Raji (cell line): ENCODE data around the gene ELP4.

ENCODE experiments used
- POLR2A ChIP-seq: IDR thresholded peaks from 2 replicates; pipeline ENCODE4 v1.6.1; 2011; ENCODE audit warnings: low read depth, low read length, control low read depth; ENCODE audit not compliant: insufficient read depth

The ELP4 gene

GRCh38 chr11:31797190-31798056, 287.9 kb downstream of the ELP4 start:
- TF ChIP-seq POLR2A, result no peak

- TF ChIP-seq POLR2A, result no peak
These were observed 288.5 kb downstream of the ELP4 start for GRCh38 chr11:31798057-31798553.

- TF ChIP-seq POLR2A, result no peak
These were observed 289.2 kb downstream of the ELP4 start for GRCh38 chr11:31798554-31799434.

DNA sequence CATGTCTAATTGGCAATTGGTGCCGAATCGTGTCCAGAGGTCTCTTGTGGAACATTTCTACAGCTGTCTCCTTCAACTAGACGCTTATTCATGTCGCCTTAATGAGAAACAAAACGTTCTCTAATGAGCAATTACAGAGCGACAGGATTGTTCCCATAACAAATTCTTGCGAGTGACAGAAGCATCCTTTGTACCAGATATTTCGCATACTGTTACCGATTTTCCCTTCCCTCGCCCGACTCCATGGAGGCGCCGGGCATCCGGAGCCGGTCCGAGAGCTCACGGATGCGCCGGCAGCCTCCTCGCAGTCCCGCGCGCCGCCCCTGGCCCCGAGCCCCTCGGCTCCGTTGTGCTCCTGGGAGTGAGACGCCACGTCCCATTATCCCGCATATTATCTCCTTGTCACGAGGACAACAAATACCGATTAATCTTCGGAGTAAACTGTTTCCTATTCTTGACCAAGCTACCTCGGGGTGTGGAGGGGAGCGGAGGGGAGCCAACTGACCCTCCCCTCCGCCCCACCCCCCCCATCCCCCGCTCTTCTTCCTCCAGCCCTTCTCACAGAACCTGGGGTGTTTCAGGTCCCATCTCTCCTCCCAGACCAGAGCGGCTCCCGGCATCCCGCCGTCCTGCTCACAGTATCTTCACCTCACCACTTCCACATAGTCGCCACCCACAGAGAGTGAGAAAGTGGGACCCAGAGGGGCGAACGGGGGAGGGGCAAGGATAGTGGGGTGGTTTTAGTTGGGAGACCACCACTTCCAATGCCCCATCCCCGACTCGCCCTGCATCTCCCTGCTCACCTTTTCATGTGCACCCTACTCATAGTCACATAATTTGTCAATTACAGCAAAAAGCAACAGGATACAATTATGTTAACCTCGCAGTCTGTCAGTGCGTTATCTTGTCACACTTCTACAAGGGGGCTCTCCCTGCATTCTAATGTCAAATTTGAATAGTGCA, 290.1 kb downstream of the ELP4 start:
- no peak for TF ChIP-seq POLR2A

DNA sequence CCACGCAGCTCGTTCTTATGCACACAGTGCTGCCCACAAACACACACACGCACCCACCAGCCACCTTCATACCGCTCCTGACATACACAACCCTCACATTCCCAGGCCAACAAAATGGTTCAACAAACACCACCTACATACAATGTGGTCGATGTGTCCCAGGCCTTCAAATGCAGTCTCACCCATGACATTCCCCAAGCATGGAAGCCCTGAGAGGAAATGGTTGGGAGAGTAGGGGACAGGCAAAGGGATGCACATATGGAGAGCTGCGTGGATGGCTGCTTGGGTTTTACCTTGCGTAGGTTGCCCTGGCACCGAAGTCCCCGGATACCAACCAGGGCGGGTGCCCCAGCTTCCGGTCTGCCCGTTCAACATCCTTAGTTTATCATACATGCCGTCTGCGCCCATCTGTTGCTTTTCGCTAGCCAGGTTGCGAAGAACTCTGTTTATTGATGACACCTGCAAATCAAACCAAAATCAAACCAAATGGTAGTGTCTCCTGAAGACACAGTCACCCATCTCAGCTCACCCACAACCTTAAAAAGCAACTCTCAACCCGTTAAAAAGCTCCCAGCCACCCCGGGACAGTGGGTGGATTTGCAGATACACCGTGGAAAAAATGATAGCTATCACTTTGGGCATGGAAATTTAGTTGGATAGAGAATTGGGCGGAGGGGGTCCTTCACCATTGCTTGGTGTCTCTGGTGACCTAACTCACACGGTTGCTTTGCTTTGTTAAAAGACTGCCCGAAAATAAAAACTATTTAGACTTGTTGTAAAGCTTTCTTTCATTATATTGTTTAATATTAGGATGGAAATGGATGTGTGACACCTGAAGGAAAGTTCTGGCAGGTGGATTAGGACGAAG, 291.1 kb downstream of the ELP4 start:
- no peak for TF ChIP-seq POLR2A

GRCh38 chr11:31801298-31801702, 291.7 kb downstream of the ELP4 start:
- TF ChIP-seq POLR2A, result no peak

DNA sequence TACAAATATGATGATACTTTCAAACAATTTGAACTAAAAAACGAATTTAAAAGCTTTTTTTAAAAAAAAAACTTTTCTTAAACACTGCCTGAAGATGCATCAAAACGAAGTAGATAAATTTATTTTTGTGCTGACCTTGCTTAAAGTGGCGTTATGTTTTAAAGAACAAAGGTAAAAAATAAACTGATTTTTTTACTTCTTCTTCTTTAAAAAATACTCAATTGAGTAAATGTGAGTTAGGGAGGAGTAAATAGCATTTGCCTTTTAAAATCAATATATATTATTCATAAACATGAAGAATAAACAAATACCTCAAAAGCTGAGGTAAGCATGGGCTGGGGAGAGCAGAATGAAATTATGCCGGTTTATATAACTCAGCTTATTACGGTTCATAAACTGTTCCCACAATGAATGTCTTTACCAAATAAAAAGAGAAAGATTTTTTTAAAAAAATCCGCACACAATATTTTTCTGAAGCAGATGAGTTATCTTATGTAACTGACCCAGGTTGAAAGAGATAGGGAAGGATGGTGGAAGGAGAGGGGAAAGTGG, 292.5 kb downstream of the ELP4 start:
- TF ChIP-seq POLR2A, result no peak

- no peak for TF ChIP-seq POLR2A
These were observed 293.0 kb downstream of the ELP4 start for GRCh38 chr11:31802609-31802989.

- TF ChIP-seq POLR2A, result no peak
These were observed 293.6 kb downstream of the ELP4 start for GRCh38 chr11:31802990-31803812.

DNA sequence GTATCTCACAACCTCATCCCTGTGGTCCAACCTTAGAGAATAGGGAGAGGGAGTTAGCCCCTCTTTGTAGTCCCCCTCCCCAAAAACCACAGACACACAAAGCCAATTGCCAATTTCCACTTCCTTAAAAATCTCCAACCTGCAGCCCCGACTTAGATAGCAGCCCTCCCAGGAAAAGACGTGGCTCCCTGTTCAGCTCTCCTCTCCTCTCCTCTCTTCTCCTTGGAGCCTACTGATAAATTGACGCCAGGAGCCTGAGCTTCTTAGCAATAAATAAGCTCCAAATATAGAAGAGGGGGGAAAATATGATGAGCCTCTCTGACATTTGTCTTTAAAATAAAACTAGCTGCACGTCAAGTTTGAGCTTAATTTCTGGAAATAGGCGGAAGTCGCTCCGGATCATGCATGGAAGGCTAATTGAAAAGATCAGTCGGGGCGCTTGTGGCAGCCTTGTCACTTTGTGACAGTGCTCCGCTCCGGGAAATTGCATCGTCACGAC, 294.3 kb downstream of the ELP4 start:
- no peak for TF ChIP-seq POLR2A

DNA sequence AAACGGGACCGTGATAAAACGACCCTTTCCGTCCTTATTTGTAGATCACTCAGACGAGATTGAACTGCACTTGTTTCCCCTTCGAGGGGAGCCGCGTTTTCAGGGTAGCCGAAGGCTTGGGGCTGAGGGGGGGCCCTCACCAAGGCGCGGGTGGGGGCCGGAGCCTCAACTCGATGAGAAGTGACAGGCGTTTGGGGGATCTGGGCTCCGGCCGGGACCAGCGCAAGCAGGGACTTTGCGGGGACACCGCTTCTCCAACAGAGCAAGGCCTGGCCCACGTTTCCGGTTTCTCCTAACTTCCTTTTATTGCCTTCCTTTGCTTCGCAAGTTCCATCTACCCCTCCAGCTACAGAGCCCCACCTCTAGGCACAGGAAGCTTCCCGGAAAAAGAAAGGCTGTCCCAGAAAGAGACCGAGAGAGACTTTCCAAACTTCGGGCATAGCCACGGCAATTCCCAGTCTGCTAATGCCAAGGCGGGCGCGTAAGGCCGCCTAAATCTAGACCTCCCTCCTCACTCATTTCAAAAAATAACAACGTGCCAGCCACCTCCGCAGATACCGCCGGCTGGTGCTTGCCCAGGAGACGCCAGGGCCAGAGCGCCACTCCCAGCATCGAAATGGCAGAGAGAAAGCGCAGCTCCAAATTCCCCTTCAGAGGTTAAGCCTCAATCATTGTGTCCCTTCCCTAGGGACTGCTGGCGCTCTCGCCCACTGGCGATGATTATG, 294.9 kb downstream of the ELP4 start:
- no peak for TF ChIP-seq POLR2A
